GM23338 (cell line): ENCODE measurements around the gene VCL.

Source experiments
- CREB1 ChIP-seq: fragments of 250-450 bp; sonication (Bioruptor Pico); IDR thresholded peaks from 2 replicates; pipeline ENCODE4 v1.5.0; 2020; ENCODE audit warnings: low read depth, mild to moderate bottlenecking, moderate library complexity
- EZH2 ChIP-seq: fragments of 200-600 bp; sonication (generic); IDR thresholded peaks from one replicate; pipeline ENCODE4 v1.8.0; 2017; ENCODE audit warnings: antibody characterized with exemption, mild to moderate bottlenecking, low read depth; ENCODE audit not compliant: unreplicated experiment
- JUNB ChIP-seq: IDR thresholded peaks from one replicate; pipeline ENCODE4 v1.6.1; 2016; ENCODE audit warnings: antibody characterized with exemption; ENCODE audit not compliant: unreplicated experiment
- POLR2AphosphoS5 ChIP-seq: IDR thresholded peaks from 2 replicates; pipeline ENCODE4 v1.6.1; 2016; ENCODE audit warnings: antibody characterized with exemption, low read depth
- ZNF114 ChIP-seq: fragments of 250-450 bp; sonication (Bioruptor Pico); IDR thresholded peaks from 2 replicates; pipeline ENCODE4 v1.5.0; 2020; ENCODE audit warnings: mild to moderate bottlenecking, moderate library complexity
- ZNF331 ChIP-seq: fragments of 250-450 bp; sonication (Bioruptor Pico); IDR thresholded peaks from 2 replicates; pipeline ENCODE4 v1.5.0; 2020; ENCODE audit warnings: low read depth, mild to moderate bottlenecking, moderate library complexity
- TF ChIP-seq, protein P1 (sequence below), 2 experiments: fragments of 200-600 bp in 1 of 2; sonication (generic) in 1 of 2; conservative IDR thresholded peaks; 2 replicates each; pipeline versions ENCODE4 v1.5.1 to v1.6.1; 2016 to 2017; ENCODE audit warnings: antibody characterized with exemption in 2 of 2, low read depth in 2 of 2, mild to moderate bottlenecking in 2 of 2, moderate library complexity in 1 of 2

GRCh38 chr10:73974309-73974946 lies 23.5 kb upstream of the VCL start:
- TF ChIP-seq ZNF331 (no peak), POLR2AphosphoS5 (no peak), EZH2 (no peak), CREB1 (CRISPR knock-in tag) (no peak), ZNF114 (CRISPR knock-in tag) (no peak), JUNB (no peak)
- TF ChIP-seq, protein P1, sequence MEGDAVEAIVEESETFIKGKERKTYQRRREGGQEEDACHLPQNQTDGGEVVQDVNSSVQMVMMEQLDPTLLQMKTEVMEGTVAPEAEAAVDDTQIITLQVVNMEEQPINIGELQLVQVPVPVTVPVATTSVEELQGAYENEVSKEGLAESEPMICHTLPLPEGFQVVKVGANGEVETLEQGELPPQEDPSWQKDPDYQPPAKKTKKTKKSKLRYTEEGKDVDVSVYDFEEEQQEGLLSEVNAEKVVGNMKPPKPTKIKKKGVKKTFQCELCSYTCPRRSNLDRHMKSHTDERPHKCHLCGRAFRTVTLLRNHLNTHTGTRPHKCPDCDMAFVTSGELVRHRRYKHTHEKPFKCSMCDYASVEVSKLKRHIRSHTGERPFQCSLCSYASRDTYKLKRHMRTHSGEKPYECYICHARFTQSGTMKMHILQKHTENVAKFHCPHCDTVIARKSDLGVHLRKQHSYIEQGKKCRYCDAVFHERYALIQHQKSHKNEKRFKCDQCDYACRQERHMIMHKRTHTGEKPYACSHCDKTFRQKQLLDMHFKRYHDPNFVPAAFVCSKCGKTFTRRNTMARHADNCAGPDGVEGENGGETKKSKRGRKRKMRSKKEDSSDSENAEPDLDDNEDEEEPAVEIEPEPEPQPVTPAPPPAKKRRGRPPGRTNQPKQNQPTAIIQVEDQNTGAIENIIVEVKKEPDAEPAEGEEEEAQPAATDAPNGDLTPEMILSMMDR (conservative IDR thresholded peaks at IDR 0.05; ENCODE audit: low read depth in 2 of 2): no peak
